GM12878 (cell line): ENCODE measurements around the gene CMSS1. TPM values are rescaled to one million over a fixed set of nuclear protein-coding genes. Genes with fewer than 3 reads are reported as not detected.

Source experiments
- ATAC-seq: fragments of 200-7000 bp; cut with Tn5 transposase; 3 replicates; pipeline ENCODE4 v1.9.1; 2020; ENCODE audit warnings: mild to moderate bottlenecking, moderate library complexity
- BruUV-seq: library from RNA; stranded (reverse); fragments of 400-500 nt; replicated peaks from 2 replicates; lab custom pipeline; 2021; lab: Mats Ljungman, UMichigan
- CTCF ChIA-PET: fragments of 300-600 bp; sonication (Branson Sonifier 250); formaldehyde crosslinking; extraction: SDS; loops from one replicate; lab custom pipeline; 2021; ENCODE audit warnings: inconsistent platforms; lab: Yijun Ruan, JAX
- POLR2A ChIA-PET: fragments of 350-600 bp; formaldehyde crosslinking; extraction: SDS; loops from one replicate; lab custom pipeline; 2021; ENCODE audit warnings: inconsistent platforms; lab: Charles Lee
- RAD21 ChIA-PET: fragments of 300-600 bp; sonication (Branson Sonifier 250); formaldehyde crosslinking; loops from one replicate; lab custom pipeline; 2023; ENCODE audit warnings: antibody characterized with exemption; ENCODE audit not compliant: unreplicated experiment; lab: Charles Lee
- SMC1A ChIA-PET: fragments of 300-600 bp; sonication (Branson Sonifier 250); formaldehyde crosslinking; loops from one replicate; lab custom pipeline; 2023; ENCODE audit not compliant: unreplicated experiment, uncharacterized antibody; lab: Charles Lee
- DNase-seq: peaks from one replicate; pipeline ENCODE4 v3.0.0-alpha.2; 2011; ENCODE audit warnings: low read depth, low spot score
- FAIRE-seq: peaks from 3 replicates; lab custom pipeline; 2011; peaks lifted over from hg19 to GRCh38; lab: Jason Lieb, UNC
- H2AFZ ChIP-seq: 2 replicates; pipeline ENCODE4 v1.6.0; 2011; ENCODE audit warnings: low read depth, low read length, control low read depth; ENCODE audit not compliant: control insufficient read depth
- H3K27ac ChIP-seq: 2 replicates; pipeline ENCODE4 v1.5.1; 2011; ENCODE audit warnings: control low read depth; ENCODE audit not compliant: control insufficient read depth, insufficient read depth
- H3K27me3 ChIP-seq, 2 experiments: replicated peaks in 1 of 2; 2 replicates each; pipeline versions ENCODE4 v1.6.0 to v1.6.1; 2011; ENCODE audit warnings: low read length in 1 of 2; ENCODE audit not compliant: control insufficient read depth in 2 of 2, insufficient read depth in 2 of 2
- H3K36me3 ChIP-seq, 2 experiments: 2 replicates each; pipeline ENCODE4 v1.5.1; 2011; ENCODE audit warnings: low read length in 1 of 2; ENCODE audit not compliant: control insufficient read depth in 2 of 2, insufficient read depth in 2 of 2
- H3K4me1 ChIP-seq: 2 replicates; pipeline ENCODE4 v1.6.1; 2011; ENCODE audit warnings: mild to moderate bottlenecking, low read length, moderate library complexity, mixed read lengths; ENCODE audit not compliant: control insufficient read depth, insufficient read depth
- H3K4me2 ChIP-seq: 2 replicates; pipeline ENCODE4 v1.6.0; 2011; ENCODE audit warnings: control low read depth; ENCODE audit not compliant: control insufficient read depth, insufficient read depth
- H3K4me3 ChIP-seq: fragments of 200-600 bp; sonication (generic); 2 replicates; pipeline ENCODE4 v1.5.1; 2016
- H3K79me2 ChIP-seq: 2 replicates; pipeline ENCODE4 v1.6.0; 2011; ENCODE audit warnings: low read length; ENCODE audit not compliant: control insufficient read depth, insufficient read depth
- H3K9ac ChIP-seq: 2 replicates; pipeline ENCODE4 v1.8.0; 2011; ENCODE audit warnings: low read length, control low read depth, mixed read lengths; ENCODE audit not compliant: control insufficient read depth, insufficient read depth
- H3K9me3 ChIP-seq: replicated peaks from 3 replicates; pipeline ENCODE4 v1.5.1; 2011; ENCODE audit warnings: mild to moderate bottlenecking, low read length; ENCODE audit not compliant: control insufficient read depth, insufficient read depth
- H4K20me1 ChIP-seq: 2 replicates; pipeline ENCODE4 v1.6.0; 2011; ENCODE audit not compliant: control insufficient read depth, insufficient read depth
- ATF3 ChIP-seq: IDR thresholded peaks from 2 replicates; pipeline ENCODE4 v1.6.1; 2011; ENCODE audit warnings: low read depth, mild to moderate bottlenecking, low read length, moderate library complexity, borderline replicate concordance; ENCODE audit errors: extremely low read depth
- CHD1 ChIP-seq: IDR thresholded peaks from 2 replicates; pipeline ENCODE4 v1.6.1; 2012; ENCODE audit warnings: low read depth, low read length, improper control_type of control experiment
- ELK1 ChIP-seq: IDR thresholded peaks from 2 replicates; pipeline ENCODE4 v1.6.1; 2012; ENCODE audit warnings: low read depth, low read length, improper control_type of control experiment
- SIX5 ChIP-seq: IDR thresholded peaks from 2 replicates; pipeline ENCODE4 v1.6.1; 2011; ENCODE audit warnings: mild to moderate bottlenecking, low read depth, low read length, moderate library complexity; ENCODE audit not compliant: severe bottlenecking
- SMAD1 ChIP-seq: fragments of 450-650 bp; IDR thresholded peaks from 2 replicates; pipeline ENCODE4 v1.6.1; 2018; ENCODE audit warnings: mild to moderate bottlenecking, low read depth; ENCODE audit not compliant: partially characterized antibody
- ZNF384 ChIP-seq: IDR thresholded peaks from 2 replicates; pipeline ENCODE4 v1.6.1; 2012; ENCODE audit warnings: low read depth, mild to moderate bottlenecking, low read length, improper control_type of control experiment, borderline replicate concordance
- WGBS: methylation state at CpG from one replicate; pipeline ENCODE4 v1.1.6; 2016; ENCODE audit warnings: low lambda C conversion rate; ENCODE audit not compliant: insufficient replicate concordance, insufficient coverage; ENCODE audit errors: missing lambda C conversion rate; 5-methylcytosine and 5-hydroxymethylcytosine counted together
- in situ Hi-C: fragments of 300-500 bp; cut with MboI; formaldehyde crosslinking; loops from 9 replicates; pipeline ENCODE4 v1.14.3; 2018; ENCODE audit warnings: mixed read lengths
- intact Hi-C: fragments of 100-400 bp; cut with micrococcal nuclease; formaldehyde crosslinking; loops from one replicate; pipeline ENCODE4 v1.14.2; 2022; ENCODE audit not compliant: unreplicated experiment
- polyA plus RNA-seq, 11 experiments: library from polyadenylated mRNA; depleted of rRNA in 4 of 11; unstranded in 6 of 11; stranded (reverse) in 5 of 11; fragments of >200 nt; fragmentation: Nextera tagmentation in 4 of 11; fragmentation: Illumina TruSeq in 1 of 11; extraction: Ambion mirVana in 4 of 11; extraction: Trizol in 1 of 11; gene quantifications; 1 replicate in 1 of 11; 2 replicates in 10 of 11; pipeline versions ENCODE4 v1.2.1 to v1.2.3, GENCODE V29; 2011 to 2016; ENCODE audit warnings: inconsistent platforms in 2 of 11, missing spikeins in 2 of 11, low read depth in 1 of 11
- total RNA-seq, 4 experiments: library from RNA; depleted of rRNA in 3 of 4; stranded (reverse); fragments of >200 nt in 3 of 4; fragmentation: Illumina TruSeq in 1 of 4; extraction: Trizol in 1 of 4; gene quantifications; 2 replicates each; pipeline versions ENCODE4 v1.2.1 to v1.2.3, GENCODE V29; 2013 to 2021
- TF ChIP-seq, protein P1 (sequence below): IDR thresholded peaks from 2 replicates; pipeline ENCODE4 v1.6.1; 2011; ENCODE audit warnings: mild to moderate bottlenecking, low read depth, low read length, moderate library complexity; ENCODE audit not compliant: insufficient replicate concordance
- TF ChIP-seq, protein P2 (sequence below): fragments of 450-650 bp; IDR thresholded peaks from 2 replicates; pipeline ENCODE4 v1.6.1; 2017; ENCODE audit warnings: borderline replicate concordance

CMSS1 gene
- total and polyA plus RNA-seq, 10 of the 15 experiments (the other 5 are each of a cell fraction or from before 2014, with no cell fraction given): 31.0 to 118 (median 70.1) TPM

DNA sequence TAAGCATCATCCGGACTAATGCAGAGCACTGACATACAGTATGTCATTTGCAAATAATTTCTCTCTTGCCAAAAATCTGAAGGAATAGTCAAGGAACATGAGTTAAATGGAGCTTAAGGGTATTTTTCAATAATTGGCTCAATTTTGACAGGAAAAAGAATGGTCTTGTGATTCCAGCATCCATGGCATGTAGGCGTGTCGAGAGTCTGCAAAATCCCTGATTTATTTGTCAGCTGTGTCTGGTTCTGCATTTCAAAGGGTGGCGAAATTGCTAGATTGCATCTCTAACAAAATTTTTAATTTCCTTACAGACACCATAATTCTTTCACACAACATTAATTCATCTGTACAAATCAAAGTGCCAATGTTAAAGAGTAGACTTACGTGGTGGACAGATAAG is 377.7 kb downstream of the CMSS1 start:
- no peaks in the 10 kb centered on the region for H3K79me2 ChIP-seq
- in situ Hi-C loops: no loop called here

GRCh38 chr3:100197876-100198275 is 380.2 kb downstream of the CMSS1 start:
- Histone ChIP-seq H3K4me2 (no peak overlapping the region), H3K9me3 (no peaks in the 10 kb centered on the region), H3K27ac (no peak overlapping the region), H3K79me2 (no peaks in the 10 kb centered on the region), H3K4me3 (no peak overlapping the region), H3K4me1 (no peaks in the 10 kb centered on the region), H3K27me3 (no peaks in the 10 kb centered on the region), H3K36me3 (no peaks in the 10 kb centered on the region), H3K9ac (no peak overlapping the region), H4K20me1 (no peaks in the 10 kb centered on the region), H2AFZ (no peak overlapping the region)
- TF ChIP-seq SMAD1 (no peak), ATF3 (no peak), ELK1 (no peak), CHD1 (no peak), ZNF384 (no peak)
- TF ChIP-seq, protein P1, sequence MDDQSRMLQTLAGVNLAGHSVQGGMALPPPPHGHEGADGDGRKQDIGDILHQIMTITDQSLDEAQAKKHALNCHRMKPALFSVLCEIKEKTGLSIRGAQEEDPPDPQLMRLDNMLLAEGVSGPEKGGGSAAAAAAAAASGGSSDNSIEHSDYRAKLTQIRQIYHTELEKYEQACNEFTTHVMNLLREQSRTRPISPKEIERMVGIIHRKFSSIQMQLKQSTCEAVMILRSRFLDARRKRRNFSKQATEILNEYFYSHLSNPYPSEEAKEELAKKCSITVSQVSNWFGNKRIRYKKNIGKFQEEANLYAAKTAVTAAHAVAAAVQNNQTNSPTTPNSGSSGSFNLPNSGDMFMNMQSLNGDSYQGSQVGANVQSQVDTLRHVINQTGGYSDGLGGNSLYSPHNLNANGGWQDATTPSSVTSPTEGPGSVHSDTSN: no peak
- TF ChIP-seq, protein P2, sequence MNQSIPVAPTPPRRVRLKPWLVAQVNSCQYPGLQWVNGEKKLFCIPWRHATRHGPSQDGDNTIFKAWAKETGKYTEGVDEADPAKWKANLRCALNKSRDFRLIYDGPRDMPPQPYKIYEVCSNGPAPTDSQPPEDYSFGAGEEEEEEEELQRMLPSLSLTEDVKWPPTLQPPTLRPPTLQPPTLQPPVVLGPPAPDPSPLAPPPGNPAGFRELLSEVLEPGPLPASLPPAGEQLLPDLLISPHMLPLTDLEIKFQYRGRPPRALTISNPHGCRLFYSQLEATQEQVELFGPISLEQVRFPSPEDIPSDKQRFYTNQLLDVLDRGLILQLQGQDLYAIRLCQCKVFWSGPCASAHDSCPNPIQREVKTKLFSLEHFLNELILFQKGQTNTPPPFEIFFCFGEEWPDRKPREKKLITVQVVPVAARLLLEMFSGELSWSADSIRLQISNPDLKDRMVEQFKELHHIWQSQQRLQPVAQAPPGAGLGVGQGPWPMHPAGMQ: no peak
- ATAC-seq (no peak), FAIRE-seq (no peak), DNase-seq (no peak)
- ChIA-PET SMC1A (no interaction called here), POLR2A (no interaction called here), RAD21 (no interaction called here), CTCF (interaction anchor here (0.6 kb wide), 1 partner anchor 313 kb away, joined by 3 read pairs; no protein-coding TSS in a partner anchor)
- intact Hi-C loops (no loop called here), in situ Hi-C loops (no loop called here)
- no TSS peak for BruUV-seq
- 68% methylated on average over 8 of the region's 8 CpGs for WGBS

More for the DNA sequence above, 377.7 kb downstream of the CMSS1 start:
- intact Hi-C loops: no loop called here
- WGBS: 51% methylated on average over 5 of the region's 5 CpGs
- Histone ChIP-seq H3K4me1 (no peaks in the 10 kb centered on the region), H3K9ac (no peak overlapping the region), H3K27me3 (no peaks in the 10 kb centered on the region), H3K9me3 (no peaks in the 10 kb centered on the region), H3K36me3 (no peaks in the 10 kb centered on the region), H2AFZ (no peak overlapping the region), H3K27ac (no peak overlapping the region), H3K4me3 (no peak overlapping the region), H4K20me1 (no peaks in the 10 kb centered on the region), H3K4me2 (no peak overlapping the region)
- FAIRE-seq (no peak), DNase-seq (no peak), ATAC-seq (no peak)
- no TSS peak for BruUV-seq
- RAD21 ChIA-PET: no interaction called here
- TF ChIP-seq SIX5: no peak
- CTCF ChIA-PET: no interaction called here
- SMC1A ChIA-PET: no interaction called here
- POLR2A ChIA-PET: no interaction called here
